Endothelial cell of umbilical vein (primary cell): ENCODE results near the gene NODAL. TPM values are rescaled to one million over a fixed set of nuclear protein-coding genes. Genes with fewer than 3 reads are reported as not detected.

Experiments
- BruUV-seq: library from RNA; stranded (reverse); fragments of 400-500 nt; replicated peaks from 2 replicates; lab custom pipeline; 2021; lab: Mats Ljungman, UMichigan
- CTCF ChIA-PET: fragments of 300-600, 350-600 bp; sonication (Branson Sonifier 250); formaldehyde crosslinking; loops from one replicate; lab custom pipeline; 2021; ENCODE audit warnings: antibody characterized with exemption, inconsistent platforms; lab: Charles Lee
- POLR2A ChIA-PET: fragments of 300-600, 350-600 bp; sonication (Branson Sonifier 250); formaldehyde crosslinking; loops from one replicate; lab custom pipeline; 2021; ENCODE audit warnings: antibody characterized with exemption, inconsistent platforms; lab: Charles Lee
- DNase-seq: peaks from one replicate; pipeline ENCODE4 v3.0.0-alpha.2; 2011; ENCODE audit warnings: low read depth, low spot score
- FAIRE-seq: peaks from 2 replicates; lab custom pipeline; 2011; peaks lifted over from hg19 to GRCh38; lab: Jason Lieb, UNC
- H2AFZ ChIP-seq: 2 replicates; pipeline ENCODE4 v1.6.0; 2012; ENCODE audit warnings: low read depth, low read length, control low read depth, inconsistent platforms
- H3K27ac ChIP-seq: 2 replicates; pipeline ENCODE4 v1.5.1; 2011; ENCODE audit warnings: low read depth, mild to moderate bottlenecking, control low read depth, low read length, moderate library complexity; ENCODE audit not compliant: insufficient read depth
- H3K27me3 ChIP-seq, 2 experiments: 2 replicates each; pipeline versions ENCODE4 v1.6.0 to v1.6.1; 2011; ENCODE audit warnings: low read length in 2 of 2, mixed read lengths in 1 of 2; ENCODE audit not compliant: control insufficient read depth in 2 of 2, insufficient read depth in 2 of 2
- H3K36me3 ChIP-seq, 2 experiments: 2 replicates in 1 of 2; 3 replicates in 1 of 2; pipeline ENCODE4 v1.5.1; 2011; ENCODE audit warnings: low read length in 2 of 2, mild to moderate bottlenecking in 1 of 2, moderate library complexity in 1 of 2; ENCODE audit not compliant: control insufficient read depth in 2 of 2, insufficient read depth in 2 of 2; ENCODE audit errors: extremely low read depth in 1 of 2
- H3K4me1 ChIP-seq: 3 replicates; pipeline ENCODE4 v1.5.1; 2011; ENCODE audit warnings: mild to moderate bottlenecking, low read length; ENCODE audit not compliant: control insufficient read depth, insufficient read depth; ENCODE audit errors: extremely low read depth
- H3K4me2 ChIP-seq: 2 replicates; pipeline ENCODE4 v1.6.1; 2011; ENCODE audit warnings: low read length, control low read depth, mixed read lengths; ENCODE audit not compliant: insufficient read depth
- H3K4me3 ChIP-seq, 3 experiments: fragments of 200-600 bp in 1 of 3; sonication (generic), shearing (Covaris generic) in 1 of 3; replicated peaks in 1 of 3; 2 replicates each; pipeline ENCODE4 v1.5.1; 2011 to 2016; ENCODE audit warnings: control low read depth in 3 of 3, low read length in 3 of 3, mild to moderate bottlenecking in 2 of 3, inconsistent platforms in 1 of 3, low read depth in 1 of 3, moderate library complexity in 1 of 3; ENCODE audit not compliant: insufficient read depth in 1 of 3
- H3K79me2 ChIP-seq: 2 replicates; pipeline ENCODE4 v1.6.0; 2012; ENCODE audit warnings: low read length, inconsistent platforms; ENCODE audit not compliant: control insufficient read depth, insufficient read depth
- H3K9ac ChIP-seq: replicated peaks from 2 replicates; pipeline ENCODE3; 2011; ENCODE audit warnings: low read length, control low read depth; ENCODE audit not compliant: insufficient read depth; ENCODE audit errors: extremely low read depth
- H3K9me1 ChIP-seq: replicated peaks from 3 replicates; pipeline ENCODE4 v1.6.0; 2011; ENCODE audit warnings: mild to moderate bottlenecking, low read length; ENCODE audit not compliant: control insufficient read depth, insufficient read depth; ENCODE audit errors: extremely low read depth
- H3K9me3 ChIP-seq: replicated peaks from 2 replicates; pipeline ENCODE4 v1.5.1; 2012; ENCODE audit warnings: low read length, inconsistent platforms; ENCODE audit not compliant: control insufficient read depth, insufficient read depth
- H4K20me1 ChIP-seq: replicated peaks from 2 replicates; pipeline ENCODE3; 2011; ENCODE audit warnings: mild to moderate bottlenecking, low read length; ENCODE audit not compliant: control insufficient read depth, insufficient read depth; ENCODE audit errors: extremely low read depth
- CTCF ChIP-seq, 2 donors: IDR thresholded peaks; 1 replicate in 1 of 2; 2 replicates in 1 of 2; pipeline ENCODE4 v1.5.1; 2011; ENCODE audit warnings: low read length in 2 of 2, mild to moderate bottlenecking in 2 of 2, moderate library complexity in 2 of 2, control low read depth in 1 of 2, inconsistent platforms in 1 of 2, low read depth in 1 of 2; ENCODE audit not compliant: insufficient read depth in 1 of 2; ENCODE audit errors: extremely low read depth in 1 of 2
- EZH2 ChIP-seq: IDR thresholded peaks from 2 replicates; pipeline ENCODE4 v1.6.1; 2012; ENCODE audit warnings: borderline replicate concordance, low read depth, mild to moderate bottlenecking, moderate library complexity, low read length, inconsistent platforms; ENCODE audit not compliant: severe bottlenecking
- FOS ChIP-seq: IDR thresholded peaks from 2 replicates; pipeline ENCODE4 v1.6.1; 2011; ENCODE audit warnings: mild to moderate bottlenecking, low read length, moderate library complexity, borderline replicate concordance; ENCODE audit not compliant: insufficient read depth
- GATA2 ChIP-seq: IDR thresholded peaks from 2 replicates; pipeline ENCODE4 v1.7.0; 2011; ENCODE audit warnings: low read depth, mild to moderate bottlenecking, moderate library complexity, mixed read lengths, low read length; ENCODE audit not compliant: insufficient read length, insufficient read depth
- JUN ChIP-seq: IDR thresholded peaks from 2 replicates; pipeline ENCODE4 v1.6.1; 2011; ENCODE audit warnings: borderline replicate concordance, low read depth; ENCODE audit not compliant: insufficient read length, insufficient read depth
- MAX ChIP-seq: IDR thresholded peaks from 2 replicates; pipeline ENCODE4 v1.6.1; 2011; ENCODE audit not compliant: insufficient read depth, insufficient read length
- MYC ChIP-seq: IDR thresholded peaks from one replicate; pipeline ENCODE4 v1.6.1; 2011; ENCODE audit warnings: mild to moderate bottlenecking, low read depth, low read length
- POLR2A ChIP-seq: IDR thresholded peaks from 2 replicates; pipeline ENCODE4 v1.6.1; 2012; ENCODE audit warnings: low read depth, mild to moderate bottlenecking, control low read depth, low read length
- POLR2AphosphoS5 ChIP-seq: IDR thresholded peaks from 2 replicates; pipeline ENCODE4 v1.6.1; 2012; ENCODE audit warnings: low read depth, mild to moderate bottlenecking, control low read depth, low read length, moderate library complexity; ENCODE audit not compliant: insufficient read depth
- dilution Hi-C: fragments of 300-500 bp; cut with MboI; formaldehyde crosslinking; loops from one replicate; pipeline ENCODE4 v1.15.0; 2019; ENCODE audit warnings: low sequenced_read_pairs; ENCODE audit not compliant: extremely low pct_ligation_motif_present
- intact Hi-C: fragments of 100-400 bp; cut with micrococcal nuclease; formaldehyde crosslinking; loops from one replicate; pipeline ENCODE4 v1.10.0; 2022
- polyA plus RNA-seq, 4 experiments: library from polyadenylated mRNA; depleted of rRNA in 3 of 4; stranded (reverse) in 3 of 4; unstranded in 1 of 4; fragments of >200 nt; gene quantifications; 2 replicates each; pipeline versions ENCODE4 v1.2.1 to v1.2.3, GENCODE V29; 2011 to 2012; ENCODE audit warnings: missing spikeins in 1 of 4
- total RNA-seq: library from RNA; stranded (reverse); gene quantifications from 2 replicates; pipeline ENCODE4 v1.2.3, GENCODE V29; 2021

The NODAL gene
- total and polyA plus RNA-seq, 2 donors (not counting 3 experiments of a cell fraction or from before 2014, with no cell fraction given) = not detected

GRCh38 chr10:70465832-70466231 lies 24.4 kb upstream of the NODAL start:
- dilution Hi-C loops = no loop called here
- no peaks in the 10 kb centered on the region for H3K79me2 ChIP-seq
- no peaks in the 10 kb centered on the region for H3K4me1 ChIP-seq
- no peak overlapping the region for H3K4me3 ChIP-seq
- FAIRE-seq (no peak), DNase-seq (no peak)
- H2AFZ ChIP-seq = no peak overlapping the region
- no peaks in the 10 kb centered on the region for H3K27me3 ChIP-seq
- no peaks in the 10 kb centered on the region for H3K9me1 ChIP-seq
- no peaks in the 10 kb centered on the region for H4K20me1 ChIP-seq
- no peaks in the 10 kb centered on the region for H3K36me3 ChIP-seq
- H3K9me3 ChIP-seq = no peaks in the 10 kb centered on the region
- CTCF ChIA-PET = interaction anchor here (0.9 to 1.4 kb wide), 2 partner anchors 24 to 77 kb away, joined by 3 read pairs; no protein-coding TSS in a partner anchor
- POLR2A ChIA-PET = no interaction called here
- no peak overlapping the region for H3K9ac ChIP-seq
- H3K4me2 ChIP-seq = no peak overlapping the region
- no peak for TF ChIP-seq MAX
- TF ChIP-seq GATA2 = no peak
- TF ChIP-seq POLR2AphosphoS5 = no peak
- TF ChIP-seq FOS = no peak
- no peak for TF ChIP-seq POLR2A
- no peak for TF ChIP-seq EZH2
- TF ChIP-seq JUN = no peak
- no peak for TF ChIP-seq MYC
- no peak for TF ChIP-seq CTCF (IDR thresholded peaks at IDR 0.05; ENCODE audit: extremely low read depth in 1 of 2, insufficient read depth in 1 of 2, low read depth in 1 of 2, low read length in 2 of 2)
- no TSS peak for BruUV-seq
- intact Hi-C loops = loop anchor here (10.0 kb wide), 1 partner anchor 419 kb away; the partner anchor contains the start of gene PCBD1
- no peak overlapping the region for H3K27ac ChIP-seq
